Nephron progenitor cell (in vitro differentiated cells): ENCODE measurements around the gene HEXD.
A peak's percentile ranks its signal among the peaks of the same experiment; 100 is the strongest.
"Not testable (repeated sequence)": the region's sequence is repeated elsewhere in the genome, so short reads cannot be mapped to it uniquely, and the experiment has no call there.

Source experiments
- DNase-seq: peaks from one replicate; pipeline ENCODE4 v3.0.0; 2021
- H3K27ac Mint-ChIP-seq: 2 replicates; pipeline ENCODE4 v1.8.0; 2021; ENCODE audit warnings: mild to moderate bottlenecking, moderate library complexity, mixed read lengths
- H3K27me3 Mint-ChIP-seq: 2 replicates; pipeline ENCODE4 v1.8.0; 2021; ENCODE audit warnings: mild to moderate bottlenecking, low read depth, mixed read lengths; ENCODE audit not compliant: poor library complexity
- H3K36me3 Mint-ChIP-seq: 2 replicates; pipeline ENCODE4 v1.8.0; 2021; ENCODE audit warnings: low read depth, mixed read lengths
- H3K4me1 Mint-ChIP-seq: 2 replicates; pipeline ENCODE4 v1.8.0; 2021; ENCODE audit warnings: mixed read lengths
- H3K4me3 Mint-ChIP-seq: 2 replicates; pipeline ENCODE4 v1.8.0; 2021; ENCODE audit warnings: mild to moderate bottlenecking, moderate library complexity, mixed read lengths
- H3K9me3 Mint-ChIP-seq: 2 replicates; pipeline ENCODE4 v1.8.0; 2021; ENCODE audit warnings: mild to moderate bottlenecking, moderate library complexity, mixed read lengths
- TF ChIP-seq, protein P1 (sequence below): fragments of 200-600 bp; sonication (generic); IDR thresholded peaks from 2 replicates; pipeline ENCODE4 v1.5.0; 2021; ENCODE audit warnings: antibody characterized with exemption

Gene HEXD

GRCh38 chr17:82450357-82451106, 32.4 kb downstream of the HEXD start, which contains the start of gene CYBC1:
Gene CYBC1, minus strand, starts transcription at chr17:82450752. Its CDS starts 1,498 bp downstream, at chr17:82449254.
- H3K27ac Mint-ChIP-seq: peak within 1 kb of the TSS; percentile 67
- peaks cover 21% of the 10 kb centered on the region for H3K36me3 Mint-ChIP-seq
- TF ChIP-seq, protein P1, sequence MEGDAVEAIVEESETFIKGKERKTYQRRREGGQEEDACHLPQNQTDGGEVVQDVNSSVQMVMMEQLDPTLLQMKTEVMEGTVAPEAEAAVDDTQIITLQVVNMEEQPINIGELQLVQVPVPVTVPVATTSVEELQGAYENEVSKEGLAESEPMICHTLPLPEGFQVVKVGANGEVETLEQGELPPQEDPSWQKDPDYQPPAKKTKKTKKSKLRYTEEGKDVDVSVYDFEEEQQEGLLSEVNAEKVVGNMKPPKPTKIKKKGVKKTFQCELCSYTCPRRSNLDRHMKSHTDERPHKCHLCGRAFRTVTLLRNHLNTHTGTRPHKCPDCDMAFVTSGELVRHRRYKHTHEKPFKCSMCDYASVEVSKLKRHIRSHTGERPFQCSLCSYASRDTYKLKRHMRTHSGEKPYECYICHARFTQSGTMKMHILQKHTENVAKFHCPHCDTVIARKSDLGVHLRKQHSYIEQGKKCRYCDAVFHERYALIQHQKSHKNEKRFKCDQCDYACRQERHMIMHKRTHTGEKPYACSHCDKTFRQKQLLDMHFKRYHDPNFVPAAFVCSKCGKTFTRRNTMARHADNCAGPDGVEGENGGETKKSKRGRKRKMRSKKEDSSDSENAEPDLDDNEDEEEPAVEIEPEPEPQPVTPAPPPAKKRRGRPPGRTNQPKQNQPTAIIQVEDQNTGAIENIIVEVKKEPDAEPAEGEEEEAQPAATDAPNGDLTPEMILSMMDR: no peak
- peaks cover 19% of the 10 kb centered on the region for H3K4me1 Mint-ChIP-seq
- peak within 1 kb of the TSS; percentile 87 for H3K4me3 Mint-ChIP-seq
- peak; percentile 96 for DNase-seq
- H3K9me3 Mint-ChIP-seq: peaks cover 38% of the 10 kb centered on the region
- peaks cover 4% of the 10 kb centered on the region for H3K27me3 Mint-ChIP-seq

- DNase-seq: no peak
- H3K4me1 Mint-ChIP-seq: peaks cover 22% of the 10 kb centered on the region
- H3K9me3 Mint-ChIP-seq: peaks cover 44% of the 10 kb centered on the region
- TF ChIP-seq, protein P1: no peak
- peaks cover 21% of the 10 kb centered on the region for H3K36me3 Mint-ChIP-seq
- peak overlapping the region; percentile 58 for H3K4me3 Mint-ChIP-seq
- H3K27ac Mint-ChIP-seq: no peak overlapping the region
- peaks cover 4% of the 10 kb centered on the region for H3K27me3 Mint-ChIP-seq
Measured at GRCh38 chr17:82452162-82452561, 34.0 kb downstream of the HEXD start.

DNA sequence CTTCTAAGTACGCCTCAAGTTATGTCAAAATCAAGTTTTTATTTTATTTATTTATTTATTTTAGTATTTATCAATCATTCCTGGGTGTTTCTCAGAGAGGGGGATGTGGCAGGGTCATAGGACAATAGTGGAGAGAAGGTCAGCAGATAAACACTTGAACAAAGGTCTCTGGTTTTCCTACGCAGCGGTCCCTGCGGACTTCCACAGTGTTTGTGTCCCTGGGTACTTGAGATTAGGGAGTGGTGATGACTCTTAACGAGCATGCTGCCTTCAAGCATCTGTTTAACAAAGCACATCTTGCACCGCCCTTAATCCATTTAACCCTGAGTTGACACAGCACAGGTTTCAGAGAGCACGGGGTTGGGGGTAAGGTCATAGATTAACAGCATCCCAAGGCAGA, 35.0 kb downstream of the HEXD start:
- H3K4me1 Mint-ChIP-seq: peaks cover 26% of the 10 kb centered on the region
- H3K27ac Mint-ChIP-seq, H3K4me3 Mint-ChIP-seq, DNase-seq, H3K27me3 Mint-ChIP-seq: not testable (repeated sequence)
- H3K9me3 Mint-ChIP-seq: peaks cover 49% of the 10 kb centered on the region
- peaks cover 16% of the 10 kb centered on the region for H3K36me3 Mint-ChIP-seq

DNA sequence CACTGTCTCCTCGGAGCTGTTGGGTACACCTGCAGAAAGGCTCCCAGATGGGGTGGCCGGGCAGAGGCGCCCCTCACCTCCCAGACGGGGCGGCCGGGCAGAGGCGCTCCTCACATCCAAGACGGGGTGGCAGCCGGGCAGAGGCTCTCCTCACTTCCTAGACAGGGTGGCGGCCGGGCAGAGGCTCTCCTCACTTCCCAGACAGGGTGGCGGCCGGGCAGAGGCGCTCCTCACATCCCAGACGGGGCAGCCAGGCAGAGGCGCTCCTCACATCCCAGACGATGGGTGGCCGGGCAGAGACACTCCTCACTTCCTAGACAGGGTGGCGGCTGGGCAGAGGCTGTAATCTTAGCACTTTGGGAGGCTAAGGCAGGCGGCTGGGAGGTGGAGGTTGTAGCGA, 35.6 kb downstream of the HEXD start:
- DNase-seq, H3K4me3 Mint-ChIP-seq, H3K27ac Mint-ChIP-seq, H3K27me3 Mint-ChIP-seq: not testable (repeated sequence)
- Mint-ChIP-seq H3K9me3 (peaks cover 49% of the 10 kb centered on the region), H3K4me1 (peaks cover 26% of the 10 kb centered on the region), H3K36me3 (peaks cover 16% of the 10 kb centered on the region)

DNA sequence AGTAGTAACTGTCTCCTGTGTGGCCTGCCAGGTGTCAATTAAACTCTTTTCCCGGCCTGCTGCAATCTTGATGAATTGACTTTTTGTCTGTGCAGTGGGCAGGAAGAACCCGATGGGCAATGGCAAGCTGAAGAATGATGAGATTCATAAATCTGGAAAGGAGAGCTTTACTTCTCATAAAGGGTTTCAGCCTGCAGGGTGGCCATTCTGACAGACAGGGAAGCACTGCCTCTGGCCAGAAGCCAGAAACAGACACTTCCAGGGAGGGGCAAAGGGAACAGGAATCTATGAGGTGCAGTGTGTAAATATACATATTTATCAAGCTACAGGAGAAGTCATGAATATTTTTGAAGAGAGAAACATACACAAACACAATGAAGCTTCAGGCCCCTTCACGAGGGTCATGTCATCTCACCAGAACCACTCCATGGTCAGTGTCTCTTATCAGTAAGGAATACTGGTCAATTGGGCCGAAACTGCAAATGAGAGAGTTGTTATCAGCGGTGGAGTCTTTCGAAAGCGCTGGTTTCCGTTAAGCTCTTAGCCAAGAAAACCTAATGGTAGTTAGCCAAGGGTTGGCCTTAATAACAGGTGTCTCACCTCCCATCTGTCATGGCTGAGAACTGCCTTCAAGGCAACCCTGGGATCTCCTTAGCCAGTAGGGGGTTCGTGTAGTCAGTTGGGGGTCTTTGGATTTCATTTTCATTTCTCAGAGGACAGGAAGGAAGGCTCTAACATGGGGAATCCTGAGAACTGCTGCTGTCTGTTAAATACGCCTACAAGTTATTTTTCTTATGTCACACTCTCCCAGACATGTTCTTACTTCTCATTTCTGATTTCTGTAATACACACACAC, 39.2 kb downstream of the HEXD start:
- Mint-ChIP-seq H3K4me3 (peak overlapping the region; percentile 81), H3K4me1 (peaks cover 34% of the 10 kb centered on the region), H3K27me3 (no peaks in the 10 kb centered on the region), H3K36me3 (peaks cover 37% of the 10 kb centered on the region), H3K9me3 (peaks cover 32% of the 10 kb centered on the region), H3K27ac (peak overlapping the region; percentile 88)
- no peak for DNase-seq
- TF ChIP-seq, protein P1: no peak

GRCh38 chr17:82457929-82458178, 39.7 kb downstream of the HEXD start:
- Mint-ChIP-seq H3K9me3 (peaks cover 26% of the 10 kb centered on the region), H3K36me3 (peaks cover 38% of the 10 kb centered on the region), H3K4me1 (peaks cover 40% of the 10 kb centered on the region), H3K27me3 (no peaks in the 10 kb centered on the region), H3K4me3 (peak overlapping the region; percentile 81), H3K27ac (peak overlapping the region; percentile 88)
- no peak for DNase-seq
- TF ChIP-seq, protein P1: no peak
